Upper lobe of left lung (tissue), 6 donors: ENCODE data around the gene KLLN. TPM values are rescaled to one million over a fixed set of nuclear protein-coding genes. Genes with fewer than 3 reads are reported as not detected.
"Not testable (repeated sequence)": the region's sequence is repeated elsewhere in the genome, so short reads cannot be mapped to it uniquely, and the experiment has no call there.

Source experiments
- ATAC-seq, 2 donors: fragments of 200-7000 bp; cut with Tn5 transposase; one replicate each; pipeline ENCODE4 v1.9.1; 2022; ENCODE audit warnings: mild to moderate bottlenecking in 2 of 2, moderate library complexity in 2 of 2; ENCODE audit not compliant: low FRiP score in 2 of 2
- DNase-seq, 2 donors: peaks; one replicate each; pipeline ENCODE4 v3.0.0-alpha.2; 2019 to 2020
- H3K27ac ChIP-seq, 4 donors: fragments of 200-600 bp; sonication (generic); one replicate each; pipeline ENCODE4 v1.5.1; 2016 to 2019
- H3K27me3 ChIP-seq, 4 donors: fragments of 200-600 bp; sonication (generic); one replicate each; pipeline ENCODE4 v1.5.1; 2017 to 2019
- H3K36me3 ChIP-seq, 4 donors: fragments of 200-600 bp; sonication (generic); one replicate each; pipeline ENCODE4 v1.5.1; 2016 to 2019
- H3K4me1 ChIP-seq, 4 donors: fragments of 200-600 bp; sonication (generic); one replicate each; pipeline ENCODE4 v1.5.1; 2018 to 2019
- H3K4me3 ChIP-seq, 4 donors: fragments of 200-600 bp; sonication (generic); one replicate each; pipeline ENCODE4 v1.5.1; 2017 to 2019; ENCODE audit warnings: mild to moderate bottlenecking in 2 of 4, moderate library complexity in 1 of 4
- H3K9me3 ChIP-seq, 4 donors: fragments of 200-600 bp; sonication (generic); one replicate each; pipeline ENCODE4 v1.5.1; 2018 to 2019
- EP300 ChIP-seq, 4 donors: sonication (generic); formaldehyde crosslinking; IDR thresholded peaks; one replicate each; pipeline ENCODE4 v1.5.1; 2017; ENCODE audit warnings: antibody characterized with exemption in 4 of 4, control low read depth in 2 of 4
- POLR2A ChIP-seq, 4 donors: fragments of 450-650 bp; IDR thresholded peaks; one replicate each; pipeline ENCODE4 v1.5.1; 2016 to 2017; ENCODE audit warnings: antibody characterized with exemption in 4 of 4, mild to moderate bottlenecking in 2 of 4
- POLR2AphosphoS5 ChIP-seq, 2 donors: sonication (generic); formaldehyde crosslinking; IDR thresholded peaks; one replicate each; pipeline ENCODE4 v1.5.1; 2017; ENCODE audit warnings: antibody characterized with exemption in 2 of 2
- WGBS, 2 donors: methylation state at CpG; one replicate each; pipeline ENCODE4 v1.1.5; 2017 to 2018; 5-methylcytosine and 5-hydroxymethylcytosine counted together
- total RNA-seq, 6 donors: library from RNA; depleted of rRNA in 4 of 6; stranded (reverse); fragments of >200 nt in 4 of 6; gene quantifications; one replicate each; pipeline versions ENCODE4 v1.1.0 to v1.2.1, GENCODE V29; 2016 to 2021
- TF ChIP-seq, protein P1 (sequence below), 6 experiments: fragments of 450-650 bp in 4 of 6; fragments of 200-600 bp in 2 of 6; sonication (generic) in 2 of 6; IDR thresholded peaks; one replicate each; pipeline ENCODE4 v1.5.1; 2016 to 2019; ENCODE audit warnings: antibody characterized with exemption in 6 of 6
- donor health status: DM: no; HTN: no; CAD: no; lungs with moderate emphysema.
- donor health status: DM: no; HTN: yes; CAD: no; lungs with severe emphysema.

KLLN gene
- total RNA-seq, 6 donors from 2014 or later: 0.20 to 0.54 (median 0.44) TPM; not detected in 2

DNA sequence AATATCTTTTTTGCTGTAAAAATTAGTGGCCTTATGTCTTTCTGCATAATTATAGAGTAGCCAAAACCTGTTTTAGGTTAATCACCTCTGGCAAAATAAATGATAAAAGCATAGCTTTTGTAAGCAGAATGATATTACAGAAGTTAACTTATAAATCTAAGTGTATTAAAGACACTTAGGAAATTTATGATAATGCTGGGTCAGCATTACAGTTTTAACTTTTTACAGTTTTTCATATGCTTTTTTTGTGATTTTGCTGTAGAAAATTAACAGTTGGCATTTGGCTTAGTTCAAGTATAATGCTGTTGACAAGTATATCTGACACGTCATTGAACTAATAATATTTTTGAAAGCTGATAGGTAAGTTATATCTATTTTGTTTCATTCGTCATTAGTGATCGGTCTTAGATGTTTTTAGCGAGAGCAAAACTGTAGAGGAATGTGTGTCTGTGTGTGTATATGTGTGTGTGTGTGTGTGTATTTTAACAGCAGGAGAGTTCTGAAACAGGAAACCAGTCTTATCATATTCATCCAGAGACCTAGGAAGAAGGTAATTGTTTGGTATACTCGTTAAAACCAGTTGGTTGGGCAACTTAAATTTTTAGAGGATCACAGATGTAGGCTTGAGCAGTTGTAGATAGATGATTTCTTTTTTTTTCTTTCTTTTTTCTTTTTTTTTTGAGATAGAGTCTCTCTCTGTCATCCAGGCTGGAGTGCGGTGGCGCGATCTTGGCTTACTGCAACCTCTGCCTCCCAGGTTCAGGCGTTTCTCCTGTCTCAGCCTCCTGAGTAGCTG is 15.5 kb upstream of the KLLN start:
- Histone ChIP-seq H3K9me3 (no peaks in the 10 kb centered on the region), H3K27ac (no peak overlapping the region), H3K27me3 (no peaks in the 10 kb centered on the region), H3K4me3 (no peak overlapping the region), H3K4me1 (peaks cover 24 to 41% (median 35%) of the 10 kb centered on the region in 4 donors), H3K36me3 (peaks cover 0 to 12% (median 2%) of the 10 kb centered on the region in 4 donors)
- 61 to 67% methylated on average over 9 of the region's 9 CpGs for WGBS, 2 donors
- ATAC-seq: no peak
- no peak for TF ChIP-seq POLR2A (IDR thresholded peaks at IDR 0.05)
- TF ChIP-seq EP300 (IDR thresholded peaks at IDR 0.05): no peak
- TF ChIP-seq POLR2AphosphoS5 (IDR thresholded peaks at IDR 0.05): no peak
- TF ChIP-seq, protein P1, sequence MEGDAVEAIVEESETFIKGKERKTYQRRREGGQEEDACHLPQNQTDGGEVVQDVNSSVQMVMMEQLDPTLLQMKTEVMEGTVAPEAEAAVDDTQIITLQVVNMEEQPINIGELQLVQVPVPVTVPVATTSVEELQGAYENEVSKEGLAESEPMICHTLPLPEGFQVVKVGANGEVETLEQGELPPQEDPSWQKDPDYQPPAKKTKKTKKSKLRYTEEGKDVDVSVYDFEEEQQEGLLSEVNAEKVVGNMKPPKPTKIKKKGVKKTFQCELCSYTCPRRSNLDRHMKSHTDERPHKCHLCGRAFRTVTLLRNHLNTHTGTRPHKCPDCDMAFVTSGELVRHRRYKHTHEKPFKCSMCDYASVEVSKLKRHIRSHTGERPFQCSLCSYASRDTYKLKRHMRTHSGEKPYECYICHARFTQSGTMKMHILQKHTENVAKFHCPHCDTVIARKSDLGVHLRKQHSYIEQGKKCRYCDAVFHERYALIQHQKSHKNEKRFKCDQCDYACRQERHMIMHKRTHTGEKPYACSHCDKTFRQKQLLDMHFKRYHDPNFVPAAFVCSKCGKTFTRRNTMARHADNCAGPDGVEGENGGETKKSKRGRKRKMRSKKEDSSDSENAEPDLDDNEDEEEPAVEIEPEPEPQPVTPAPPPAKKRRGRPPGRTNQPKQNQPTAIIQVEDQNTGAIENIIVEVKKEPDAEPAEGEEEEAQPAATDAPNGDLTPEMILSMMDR (IDR thresholded peaks at IDR 0.05): no peak
- no peak for DNase-seq

DNA sequence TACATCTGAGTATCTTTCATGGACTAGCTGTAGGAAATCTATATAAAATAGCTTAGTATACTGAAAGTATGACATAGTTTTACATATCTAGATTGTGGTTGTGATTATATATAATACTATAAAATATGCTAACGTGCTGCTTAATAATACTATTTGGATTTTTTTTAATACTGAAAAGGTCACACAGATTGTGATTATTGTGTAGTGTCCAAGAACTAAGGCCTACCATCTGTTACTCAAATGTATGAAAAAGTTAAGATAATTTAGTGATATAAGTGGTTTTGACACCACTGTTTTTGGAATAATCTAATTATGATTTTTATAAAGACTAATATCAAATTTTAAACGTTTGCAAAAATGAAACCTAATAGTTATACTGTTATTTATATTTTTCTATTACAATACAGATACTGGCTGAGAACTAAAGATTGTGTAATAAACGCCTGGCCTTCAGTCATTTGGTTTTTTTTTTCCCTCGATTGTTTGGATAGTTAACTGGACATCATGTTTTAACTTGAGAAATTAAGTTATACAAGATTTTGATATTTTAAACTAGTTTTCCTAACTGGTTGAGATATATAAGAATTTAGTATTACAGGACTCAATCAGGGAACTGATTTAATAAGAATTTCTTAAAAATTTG is 12.7 kb upstream of the KLLN start:
- no peak for ATAC-seq
- H3K27ac ChIP-seq: no peak overlapping the region
- DNase-seq: no peak
- no peaks in the 10 kb centered on the region for H3K9me3 ChIP-seq
- no peaks in the 10 kb centered on the region for H3K27me3 ChIP-seq
- 33 to 43% methylated on average over 4 of the region's 4 CpGs for WGBS, 2 donors
- peaks cover 42 to 61% (median 45%) of the 10 kb centered on the region in 4 donors for H3K4me1 ChIP-seq
- H3K36me3 ChIP-seq: peaks cover 0 to 11% (median 2%) of the 10 kb centered on the region in 4 donors
- no peak overlapping the region for H3K4me3 ChIP-seq
- no peak for TF ChIP-seq EP300 (IDR thresholded peaks at IDR 0.05)

DNA sequence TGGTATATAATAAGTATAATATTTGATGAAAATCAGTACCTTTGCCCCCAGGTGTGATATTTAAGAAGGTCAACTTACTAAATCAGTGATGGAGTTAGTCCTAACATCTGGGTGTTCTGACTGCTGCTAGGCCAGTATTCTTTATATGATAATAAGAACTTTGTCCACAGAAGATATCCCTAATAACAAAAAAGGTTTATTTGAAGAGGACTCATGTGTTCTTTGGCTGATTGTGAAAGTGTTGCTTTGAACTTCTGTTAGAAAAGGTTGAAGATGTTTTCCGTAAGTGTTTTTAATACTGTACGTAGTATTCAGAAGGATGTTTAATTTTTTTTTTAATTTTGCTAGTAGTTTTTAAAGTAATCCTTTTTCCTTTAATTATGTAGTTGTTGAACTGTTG is 10.3 kb upstream of the KLLN start:
- peaks cover 0 to 3% (median 1%) of the 10 kb centered on the region in 4 donors for H3K36me3 ChIP-seq
- H3K27me3 ChIP-seq: no peaks in the 10 kb centered on the region
- DNase-seq (no peak), ATAC-seq (no peak)
- H3K27ac ChIP-seq: peak overlapping the region in 1 of 4 donors; percentile 4
- H3K4me1 ChIP-seq: peaks cover 56 to 76% (median 60%) of the 10 kb centered on the region in 4 donors
- H3K4me3 ChIP-seq: no peak overlapping the region
- no peaks in the 10 kb centered on the region for H3K9me3 ChIP-seq
- TF ChIP-seq POLR2AphosphoS5 (IDR thresholded peaks at IDR 0.05): no peak
- TF ChIP-seq, protein P1 (IDR thresholded peaks at IDR 0.05): no peak
- TF ChIP-seq POLR2A (IDR thresholded peaks at IDR 0.05): no peak
- TF ChIP-seq EP300 (IDR thresholded peaks at IDR 0.05): no peak
- 67 to 74% methylated on average over 2 of the region's 2 CpGs for WGBS, 2 donors

DNA sequence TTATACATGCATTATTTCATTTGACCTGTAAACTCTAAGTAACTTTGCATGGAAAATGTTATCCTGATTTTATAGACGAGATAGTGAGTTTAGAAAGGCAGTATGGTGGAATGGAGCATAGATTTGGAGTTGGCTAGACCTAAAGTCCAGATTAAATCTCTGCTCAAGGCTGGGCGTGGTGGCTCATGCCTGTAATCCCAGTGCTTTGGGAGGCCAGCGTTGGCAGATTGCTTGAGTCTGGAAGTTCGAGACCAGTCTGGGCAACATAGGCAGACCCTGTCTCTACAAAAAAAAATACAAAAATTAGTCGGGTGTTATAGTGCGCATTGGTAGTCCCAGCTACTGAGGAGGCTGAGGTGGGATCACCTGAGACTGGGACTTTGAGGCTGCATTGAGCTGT is 9.5 kb upstream of the KLLN start:
- H3K4me1 ChIP-seq: peaks cover 56 to 79% (median 67%) of the 10 kb centered on the region in 4 donors
- ATAC-seq (no peak), DNase-seq (no peak)
- no peaks in the 10 kb centered on the region for H3K27me3 ChIP-seq
- H3K27ac ChIP-seq: peak overlapping the region in 3 of 4 donors; percentile 11 to 26 (median 16)
- H3K36me3 ChIP-seq: peaks cover 0 to 3% (median 0%) of the 10 kb centered on the region in 4 donors
- H3K4me3 ChIP-seq: no peak overlapping the region
- H3K9me3 ChIP-seq: no peaks in the 10 kb centered on the region
- no peak for TF ChIP-seq POLR2A (IDR thresholded peaks at IDR 0.05)
- TF ChIP-seq, protein P1 (IDR thresholded peaks at IDR 0.05): no peak
- TF ChIP-seq EP300 (IDR thresholded peaks at IDR 0.05): no peak
- no peak for TF ChIP-seq POLR2AphosphoS5 (IDR thresholded peaks at IDR 0.05)
- WGBS, 2 donors: 83 to 94% methylated on average over 6 of the region's 6 CpGs

DNA sequence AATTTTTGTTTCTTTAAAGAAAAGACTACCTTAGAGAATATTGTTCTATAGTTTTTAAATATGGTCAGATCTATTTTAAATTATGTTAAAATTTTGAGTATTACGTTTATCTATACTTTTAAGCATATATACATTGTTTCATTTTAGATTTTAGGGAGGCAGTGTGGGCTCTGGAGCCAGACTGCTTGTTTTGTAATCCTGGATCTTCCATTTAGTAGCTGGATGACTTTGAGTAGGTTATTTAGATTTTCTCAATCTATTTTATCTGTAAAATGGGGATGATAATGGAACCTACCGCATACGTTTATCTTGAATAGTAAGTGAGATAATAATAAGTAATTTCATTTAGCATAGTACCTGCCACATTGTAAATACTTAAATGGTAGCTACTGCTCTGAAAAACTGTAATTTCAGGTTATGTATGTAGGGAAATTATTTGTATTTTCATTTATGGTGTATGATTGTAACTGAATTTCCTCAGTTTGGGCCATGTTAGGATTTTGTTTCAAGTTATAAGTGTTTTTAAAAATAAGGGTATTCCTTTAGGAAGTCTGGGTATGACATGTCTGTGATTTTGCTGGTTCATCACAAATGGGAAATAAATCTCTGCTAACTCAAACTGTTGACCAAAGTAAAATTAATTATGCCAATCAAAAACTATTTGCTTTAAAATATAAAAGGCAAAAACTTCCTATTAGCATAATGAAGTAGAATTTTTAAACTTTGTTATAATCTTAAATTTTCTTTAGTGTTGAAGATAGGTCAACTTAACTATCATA is 6.6 kb upstream of the KLLN start:
- H3K9me3 ChIP-seq: no peaks in the 10 kb centered on the region
- H3K36me3 ChIP-seq: peaks cover 0 to 3% (median 0%) of the 10 kb centered on the region in 4 donors
- ATAC-seq (no peak), DNase-seq (no peak)
- peak overlapping the region in 2 of 4 donors; percentile 32 to 100 for H3K27ac ChIP-seq
- TF ChIP-seq, protein P1 (IDR thresholded peaks at IDR 0.05): no peak
- H3K4me3 ChIP-seq: peak overlapping the region in 2 of 4 donors; percentile 5 to 76
- WGBS, 2 donors: 77 to 82% methylated on average over 3 of the region's 3 CpGs
- H3K4me1 ChIP-seq: peaks cover 40 to 65% (median 57%) of the 10 kb centered on the region in 4 donors
- no peaks in the 10 kb centered on the region for H3K27me3 ChIP-seq

DNA sequence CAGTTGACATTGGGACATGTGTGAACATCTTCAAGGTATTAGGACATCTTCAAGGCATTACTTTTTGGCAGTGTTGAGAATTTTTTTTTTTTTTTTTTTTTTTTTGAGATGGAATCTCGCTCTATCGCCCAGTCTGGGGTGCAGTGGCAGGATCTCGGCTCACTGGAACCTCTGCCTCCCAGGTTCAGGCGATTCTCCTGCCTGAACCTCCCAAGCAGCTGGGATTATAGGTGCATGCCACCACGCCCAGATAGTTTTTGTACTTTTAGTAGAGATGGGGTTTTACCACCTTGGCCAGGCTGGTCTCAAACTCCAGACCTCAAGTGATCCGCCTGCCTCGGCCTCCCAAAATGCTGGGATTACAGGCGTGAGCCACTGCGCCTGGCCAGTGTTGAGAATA is 5.8 kb upstream of the KLLN start:
- not testable (repeated sequence) for DNase-seq, H3K9me3 ChIP-seq, H3K27me3 ChIP-seq, H3K36me3 ChIP-seq, ATAC-seq
- peaks cover 38 to 58% (median 50%) of the 10 kb centered on the region in 4 donors for H3K4me1 ChIP-seq
- H3K27ac ChIP-seq: peak overlapping the region in 2 of 4 donors; percentile 16 to 100
- 83 to 85% methylated on average over 9 of the region's 9 CpGs for WGBS, 2 donors
- peak overlapping the region in 2 of 4 donors; percentile 76 to 85 for H3K4me3 ChIP-seq
